IMR-90 (cell line): ENCODE data around the gene CGB5. TPM values are rescaled to one million over a fixed set of nuclear protein-coding genes. Genes with fewer than 3 reads are reported as not detected.

ENCODE experiments used
- ATAC-seq: fragments of 200-7000 bp; cut with Tn5 transposase; 2 replicates; pipeline ENCODE4 v1.9.1; 2020; ENCODE audit warnings: low read depth, mild to moderate bottlenecking, moderate library complexity
- BruUV-seq: library from RNA; stranded (reverse); fragments of 400-500 nt; replicated peaks from 2 replicates; lab custom pipeline; 2021; lab: Mats Ljungman, UMichigan
- CTCF ChIA-PET: fragments of 300-600 bp; formaldehyde crosslinking; extraction: SDS; loops from one replicate; lab custom pipeline; 2021; ENCODE audit warnings: antibody characterized with exemption; lab: Yijun Ruan, JAX
- POLR2A ChIA-PET: fragments of 300-600 bp; sonication (Branson Sonifier 250); formaldehyde crosslinking; loops from one replicate; lab custom pipeline; 2022; ENCODE audit warnings: antibody characterized with exemption; ENCODE audit not compliant: unreplicated experiment; lab: Charles Lee
- DNase-seq: peaks from one replicate; pipeline ENCODE4 v3.0.0; 2013
- H2AFZ ChIP-seq: replicated peaks from 2 replicates; pipeline ENCODE3; 2013; ENCODE audit warnings: low read length, mild to moderate bottlenecking; ENCODE audit not compliant: poor library complexity
- H2AK5ac ChIP-seq: 2 replicates; pipeline ENCODE4 v1.6.1; 2013; ENCODE audit warnings: low read depth, low read length, inconsistent platforms
- H2AK9ac ChIP-seq: replicated peaks from 2 replicates; pipeline ENCODE3; 2013; ENCODE audit warnings: mild to moderate bottlenecking, low read depth, low read length, moderate library complexity; ENCODE audit not compliant: poor library complexity
- H2BK120ac ChIP-seq: 2 replicates; pipeline ENCODE4 v1.6.1; 2013; ENCODE audit warnings: low read depth, low read length, inconsistent platforms
- H2BK15ac ChIP-seq: 3 replicates; pipeline ENCODE4 v1.6.1; 2013; ENCODE audit warnings: low read depth, low read length, inconsistent platforms
- H2BK20ac ChIP-seq: 2 replicates; pipeline ENCODE4 v1.6.1; 2013; ENCODE audit warnings: low read depth, mild to moderate bottlenecking, inconsistent platforms, low read length, moderate library complexity
- H2BK5ac ChIP-seq: 2 replicates; pipeline ENCODE4 v1.6.1; 2013; ENCODE audit warnings: mild to moderate bottlenecking, low read depth, low read length, inconsistent platforms; ENCODE audit not compliant: poor library complexity, severe bottlenecking
- H3K14ac ChIP-seq: replicated peaks from 2 replicates; pipeline ENCODE4 v1.6.1; 2013; ENCODE audit warnings: low read depth, low read length, inconsistent platforms
- H3K18ac ChIP-seq: 2 replicates; pipeline ENCODE4 v1.6.1; 2013; ENCODE audit warnings: low read depth, low read length, control low read depth
- H3K23ac ChIP-seq: 2 replicates; pipeline ENCODE4 v1.6.1; 2013; ENCODE audit warnings: low read depth, low read length, inconsistent platforms
- H3K27ac ChIP-seq: 2 replicates; pipeline ENCODE4 v1.5.1; 2013; ENCODE audit warnings: mild to moderate bottlenecking, control low read depth, low read length; ENCODE audit not compliant: insufficient read depth
- H3K27me3 ChIP-seq: 2 replicates; pipeline ENCODE4 v1.6.1; 2013; ENCODE audit warnings: low read length; ENCODE audit not compliant: control insufficient read depth, insufficient read depth
- H3K36me3 ChIP-seq: 2 replicates; pipeline ENCODE4 v1.6.1; 2013; ENCODE audit warnings: low read length, mixed read lengths; ENCODE audit not compliant: control insufficient read depth, insufficient read depth
- H3K4ac ChIP-seq: 2 replicates; pipeline ENCODE4 v1.6.1; 2013; ENCODE audit warnings: low read depth, low read length, inconsistent platforms
- H3K4me1 ChIP-seq: 2 replicates; pipeline ENCODE4 v1.6.1; 2013; ENCODE audit warnings: low read length, mixed read lengths; ENCODE audit not compliant: control insufficient read depth, insufficient read depth
- H3K4me2 ChIP-seq: 2 replicates; pipeline ENCODE4 v1.6.1; 2013; ENCODE audit warnings: low read depth, mild to moderate bottlenecking, control low read depth, low read length, moderate library complexity
- H3K4me3 ChIP-seq: 2 replicates; pipeline ENCODE4 v1.5.1; 2013; ENCODE audit warnings: low read depth, mild to moderate bottlenecking, control low read depth, low read length, moderate library complexity; ENCODE audit not compliant: insufficient read depth
- H3K56ac ChIP-seq: 2 replicates; pipeline ENCODE4 v1.6.1; 2013; ENCODE audit warnings: low read length, inconsistent platforms; ENCODE audit not compliant: insufficient read depth; ENCODE audit errors: extremely low read depth
- H3K79me1 ChIP-seq, 2 experiments: 2 replicates each; pipeline ENCODE4 v1.6.1; 2013; ENCODE audit warnings: low read length in 2 of 2, inconsistent platforms in 1 of 2, low read depth in 1 of 2
- H3K9ac ChIP-seq: 2 replicates; pipeline ENCODE4 v1.6.1; 2013; ENCODE audit warnings: low read depth, low read length, control low read depth
- H3K9me1 ChIP-seq: 2 replicates; pipeline ENCODE4 v1.6.1; 2013; ENCODE audit warnings: low read length, inconsistent platforms; ENCODE audit not compliant: insufficient read depth
- H3K9me3 ChIP-seq: 2 replicates; pipeline ENCODE4 v1.6.1; 2013; ENCODE audit warnings: low read length; ENCODE audit not compliant: control insufficient read depth, insufficient read depth
- H4K20me1 ChIP-seq: 2 replicates; pipeline ENCODE4 v1.6.1; 2013; ENCODE audit warnings: low read length, inconsistent platforms; ENCODE audit not compliant: insufficient read depth
- H4K5ac ChIP-seq: 2 replicates; pipeline ENCODE4 v1.6.1; 2013; ENCODE audit warnings: mild to moderate bottlenecking, low read depth, low read length, control low read depth
- H4K8ac ChIP-seq, 2 experiments: 2 replicates each; pipeline ENCODE4 v1.6.1; 2013; ENCODE audit warnings: low read depth in 2 of 2, low read length in 2 of 2, control low read depth in 1 of 2, inconsistent platforms in 1 of 2
- H4K91ac ChIP-seq: 2 replicates; pipeline ENCODE4 v1.6.1; 2013; ENCODE audit warnings: low read depth, low read length, inconsistent platforms; ENCODE audit not compliant: insufficient read depth
- BHLHE40 ChIP-seq: fragments of 150-350 bp; IDR thresholded peaks from 2 replicates; pipeline ENCODE4 v1.6.1; 2016; ENCODE audit warnings: mild to moderate bottlenecking, low read depth, low read length
- CEBPB ChIP-seq: IDR thresholded peaks from 2 replicates; pipeline ENCODE4 v1.6.1; 2012; ENCODE audit warnings: low read depth, low read length, improper control_type of control experiment
- CHD1 ChIP-seq: IDR thresholded peaks from 2 replicates; pipeline ENCODE4 v1.6.1; 2012; ENCODE audit warnings: low read depth, low read length, improper control_type of control experiment
- FOS ChIP-seq: fragments of 150-350 bp; IDR thresholded peaks from 2 replicates; pipeline ENCODE4 v1.6.1; 2016; ENCODE audit warnings: low read depth, low read length
- MXI1 ChIP-seq: IDR thresholded peaks from 2 replicates; pipeline ENCODE4 v1.6.1; 2012; ENCODE audit warnings: low read depth, mild to moderate bottlenecking, low read length, moderate library complexity, borderline replicate concordance
- NFE2L2 ChIP-seq: fragments of 150-350 bp; IDR thresholded peaks from 2 replicates; pipeline ENCODE4 v1.6.1; 2016; ENCODE audit warnings: low read depth, mild to moderate bottlenecking, low read length
- POLR2A ChIP-seq: IDR thresholded peaks from 2 replicates; pipeline ENCODE4 v1.6.1; 2012; ENCODE audit warnings: mild to moderate bottlenecking, low read depth, low read length
- RAD21 ChIP-seq: IDR thresholded peaks from 2 replicates; pipeline ENCODE4 v1.6.1; 2012; ENCODE audit warnings: low read length, improper control_type of control experiment
- RCOR1 ChIP-seq: IDR thresholded peaks from 2 replicates; pipeline ENCODE4 v1.6.1; 2012; ENCODE audit warnings: mild to moderate bottlenecking, low read length, improper control_type of control experiment; ENCODE audit not compliant: insufficient replicate concordance
- RFX5 ChIP-seq: IDR thresholded peaks from 2 replicates; pipeline ENCODE4 v1.8.0; 2012; ENCODE audit warnings: low read depth, mild to moderate bottlenecking, low read length, moderate library complexity
- SMC3 ChIP-seq: fragments of 150-350 bp; IDR thresholded peaks from 2 replicates; pipeline ENCODE4 v1.6.1; 2016; ENCODE audit warnings: low read depth, mild to moderate bottlenecking, antibody characterized with exemption, low read length, moderate library complexity
- WGBS, 2 experiments: methylation state at CpG; one replicate each; pipeline versions ENCODE4 v1.1.5 to v1.1.7; 2013; ENCODE audit warnings: missing lambda C conversion rate in 2 of 2; ENCODE audit not compliant: insufficient read length in 1 of 2; ENCODE audit errors: extremely low coverage in 2 of 2; 5-methylcytosine and 5-hydroxymethylcytosine counted together
- dilution Hi-C: fragments of 300-500 bp; cut with HindIII; formaldehyde crosslinking; loops from one replicate; pipeline ENCODE4 v1.14.3; 2018; ENCODE audit warnings: low sequenced_read_pairs; ENCODE audit not compliant: unreplicated experiment
- in situ Hi-C: fragments of 300-500 bp; cut with MboI; formaldehyde crosslinking; loops from 3 replicates; pipeline ENCODE4 v1.14.3; 2019; ENCODE audit warnings: low sequenced_read_pairs, inconsistent platforms, mixed read lengths
- intact Hi-C: fragments of 100-400 bp; cut with micrococcal nuclease; formaldehyde crosslinking; loops from 2 replicates; pipeline ENCODE4 v1.10.0; 2022
- polyA plus RNA-seq, 3 experiments: library from polyadenylated mRNA; depleted of rRNA; stranded (reverse); fragments of >200 nt; gene quantifications; 2 replicates each; pipeline ENCODE4 v1.2.3, GENCODE V29; 2012; ENCODE audit warnings: low replicate concordance in 1 of 3
- total RNA-seq: library from RNA; depleted of rRNA; stranded (reverse); fragments of >200 nt; gene quantifications from 2 replicates; pipeline ENCODE4 v1.2.3, GENCODE V29; 2012
- TF ChIP-seq, protein P1 (sequence below): conservative IDR thresholded peaks from 2 replicates; pipeline ENCODE4 v1.5.1; 2012; ENCODE audit warnings: mild to moderate bottlenecking, low read depth, low read length, improper control_type of control experiment
- TF ChIP-seq, protein P2 (sequence below): fragments of 150-350 bp; IDR thresholded peaks from 2 replicates; pipeline ENCODE4 v1.6.1; 2016; ENCODE audit warnings: low read depth, mild to moderate bottlenecking, low read length, moderate library complexity, borderline replicate concordance

The CGB5 gene
- total and polyA plus RNA-seq, 2 of the 4 experiments (the other 2 are of a cell fraction) = not detected

DNA sequence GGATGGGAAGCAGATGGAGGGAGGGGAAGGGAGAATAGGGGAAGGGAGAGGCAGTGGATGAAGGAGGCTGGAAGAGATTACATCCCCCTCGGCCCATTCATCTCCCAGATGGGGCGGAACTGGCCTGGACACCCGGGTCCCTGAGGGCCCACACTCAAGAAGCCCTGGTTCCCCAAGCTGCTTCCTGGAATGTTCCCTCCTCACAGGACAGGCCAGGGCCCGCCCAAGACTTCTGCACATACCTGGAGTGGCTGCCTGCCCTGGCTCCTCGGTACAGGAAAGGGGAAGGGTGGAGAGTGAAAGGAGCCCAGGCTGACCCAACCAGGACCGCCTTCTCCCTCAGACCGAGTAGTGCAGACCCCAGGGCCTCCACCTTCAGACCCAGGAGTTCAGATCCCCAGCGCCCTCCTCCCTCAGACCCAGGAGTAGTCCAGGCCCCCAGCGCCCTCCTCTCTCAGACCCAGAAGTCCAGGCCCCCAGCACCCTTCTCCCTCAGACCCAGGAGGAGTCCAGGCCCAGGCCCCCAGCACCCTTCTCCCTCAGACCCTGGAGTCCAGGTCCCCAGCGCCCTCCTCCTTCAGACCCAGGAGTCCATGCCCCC lies 20.5 kb downstream of the CGB5 start:
- Histone ChIP-seq H2AK9ac (no peak overlapping the region), H3K9me3 (peaks cover 2% of the 10 kb centered on the region; the same call in 1 of the 2 replicates), H3K23ac (no peak overlapping the region), H3K4me3 (no peak overlapping the region), H4K20me1 (no peaks in the 10 kb centered on the region), H2BK120ac (no peak overlapping the region), H4K5ac (no peak overlapping the region), H3K14ac (no peak overlapping the region; the same call in 1 of the 2 replicates), H4K91ac (no peak overlapping the region), H3K9me1 (no peaks in the 10 kb centered on the region), H3K4me1 (peaks cover 2% of the 10 kb centered on the region; the same call in 1 of the 2 replicates), H3K27ac (no peak overlapping the region), H2AK5ac (no peak overlapping the region), H3K4me2 (peak overlapping the region; percentile 14), H3K56ac (no peak overlapping the region), H3K18ac (no peak overlapping the region), H3K4ac (no peak overlapping the region), H2BK20ac (no peak overlapping the region), H2BK5ac (no peak overlapping the region), H3K27me3 (peaks cover 41% of the 10 kb centered on the region), H3K79me1 (no peaks in the 10 kb centered on the region; a peak in 1 of 4 replicates), H3K9ac (no peak overlapping the region), H2AFZ (no peak overlapping the region), H4K8ac (no peak overlapping the region), H2BK15ac (no peak overlapping the region), H3K36me3 (no peaks in the 10 kb centered on the region)
- no TSS peak for BruUV-seq
- dilution Hi-C loops (no loop called here), intact Hi-C loops (no loop called here), in situ Hi-C loops (no loop called here)
- TF ChIP-seq RCOR1 (no peak), RFX5 (no peak), MXI1 (no peak), CHD1 (no peak), SMC3 (no peak), CEBPB (no peak), NFE2L2 (no peak), POLR2A (no peak), RAD21 (no peak), FOS (no peak), BHLHE40 (no peak)
- TF ChIP-seq, protein P1, sequence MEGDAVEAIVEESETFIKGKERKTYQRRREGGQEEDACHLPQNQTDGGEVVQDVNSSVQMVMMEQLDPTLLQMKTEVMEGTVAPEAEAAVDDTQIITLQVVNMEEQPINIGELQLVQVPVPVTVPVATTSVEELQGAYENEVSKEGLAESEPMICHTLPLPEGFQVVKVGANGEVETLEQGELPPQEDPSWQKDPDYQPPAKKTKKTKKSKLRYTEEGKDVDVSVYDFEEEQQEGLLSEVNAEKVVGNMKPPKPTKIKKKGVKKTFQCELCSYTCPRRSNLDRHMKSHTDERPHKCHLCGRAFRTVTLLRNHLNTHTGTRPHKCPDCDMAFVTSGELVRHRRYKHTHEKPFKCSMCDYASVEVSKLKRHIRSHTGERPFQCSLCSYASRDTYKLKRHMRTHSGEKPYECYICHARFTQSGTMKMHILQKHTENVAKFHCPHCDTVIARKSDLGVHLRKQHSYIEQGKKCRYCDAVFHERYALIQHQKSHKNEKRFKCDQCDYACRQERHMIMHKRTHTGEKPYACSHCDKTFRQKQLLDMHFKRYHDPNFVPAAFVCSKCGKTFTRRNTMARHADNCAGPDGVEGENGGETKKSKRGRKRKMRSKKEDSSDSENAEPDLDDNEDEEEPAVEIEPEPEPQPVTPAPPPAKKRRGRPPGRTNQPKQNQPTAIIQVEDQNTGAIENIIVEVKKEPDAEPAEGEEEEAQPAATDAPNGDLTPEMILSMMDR = no peak
- TF ChIP-seq, protein P2, sequence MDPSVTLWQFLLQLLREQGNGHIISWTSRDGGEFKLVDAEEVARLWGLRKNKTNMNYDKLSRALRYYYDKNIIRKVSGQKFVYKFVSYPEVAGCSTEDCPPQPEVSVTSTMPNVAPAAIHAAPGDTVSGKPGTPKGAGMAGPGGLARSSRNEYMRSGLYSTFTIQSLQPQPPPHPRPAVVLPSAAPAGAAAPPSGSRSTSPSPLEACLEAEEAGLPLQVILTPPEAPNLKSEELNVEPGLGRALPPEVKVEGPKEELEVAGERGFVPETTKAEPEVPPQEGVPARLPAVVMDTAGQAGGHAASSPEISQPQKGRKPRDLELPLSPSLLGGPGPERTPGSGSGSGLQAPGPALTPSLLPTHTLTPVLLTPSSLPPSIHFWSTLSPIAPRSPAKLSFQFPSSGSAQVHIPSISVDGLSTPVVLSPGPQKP = no peak
- no peak for ATAC-seq
- ChIA-PET CTCF (interaction anchor here (1.3 kb wide), 1 partner anchor 10 kb away, joined by 3 read pairs; no protein-coding TSS in a partner anchor), POLR2A (no interaction called here)
- 53% methylated on average over 2 of the region's 10 CpGs; no CpG with 5 or more reads in 1 of the 2 experiments for WGBS, 2 experiments
- DNase-seq = no peak
